PFSK-1 (cell line): ENCODE measurements around the gene EHBP1L1.

Source experiments
- FOXP2 ChIP-seq: optimal IDR thresholded peaks from 2 replicates; pipeline ENCODE3; 2011; ENCODE audit warnings: borderline replicate concordance, control low read depth, inconsistent platforms; ENCODE audit not compliant: insufficient read depth; ENCODE audit errors: extremely low read length, extremely low read depth
- POLR2AphosphoS5 ChIP-seq: IDR thresholded peaks from 2 replicates; pipeline ENCODE4 v1.6.1; 2012; ENCODE audit warnings: low read depth, mild to moderate bottlenecking, control low read depth, low read length, moderate library complexity
- SIN3A ChIP-seq: IDR thresholded peaks from 2 replicates; pipeline ENCODE4 v1.6.1; 2012; ENCODE audit warnings: mild to moderate bottlenecking, low read length, moderate library complexity, borderline replicate concordance; ENCODE audit not compliant: insufficient read depth
- TAF1 ChIP-seq: IDR thresholded peaks from 2 replicates; pipeline ENCODE4 v1.6.1; 2012; ENCODE audit warnings: low read length, control low read depth, borderline replicate concordance; ENCODE audit not compliant: insufficient read depth
- TF ChIP-seq, protein P1 (sequence below), 2 experiments: IDR thresholded peaks; 2 replicates each; pipeline versions ENCODE4 v1.6.1 to v1.8.0; 2011 to 2012; ENCODE audit warnings: low read depth in 2 of 2, low read length in 2 of 2, control low read depth in 1 of 2, inconsistent platforms in 1 of 2, mild to moderate bottlenecking in 1 of 2, moderate library complexity in 1 of 2; ENCODE audit not compliant: insufficient read depth in 1 of 2

EHBP1L1 gene

DNA sequence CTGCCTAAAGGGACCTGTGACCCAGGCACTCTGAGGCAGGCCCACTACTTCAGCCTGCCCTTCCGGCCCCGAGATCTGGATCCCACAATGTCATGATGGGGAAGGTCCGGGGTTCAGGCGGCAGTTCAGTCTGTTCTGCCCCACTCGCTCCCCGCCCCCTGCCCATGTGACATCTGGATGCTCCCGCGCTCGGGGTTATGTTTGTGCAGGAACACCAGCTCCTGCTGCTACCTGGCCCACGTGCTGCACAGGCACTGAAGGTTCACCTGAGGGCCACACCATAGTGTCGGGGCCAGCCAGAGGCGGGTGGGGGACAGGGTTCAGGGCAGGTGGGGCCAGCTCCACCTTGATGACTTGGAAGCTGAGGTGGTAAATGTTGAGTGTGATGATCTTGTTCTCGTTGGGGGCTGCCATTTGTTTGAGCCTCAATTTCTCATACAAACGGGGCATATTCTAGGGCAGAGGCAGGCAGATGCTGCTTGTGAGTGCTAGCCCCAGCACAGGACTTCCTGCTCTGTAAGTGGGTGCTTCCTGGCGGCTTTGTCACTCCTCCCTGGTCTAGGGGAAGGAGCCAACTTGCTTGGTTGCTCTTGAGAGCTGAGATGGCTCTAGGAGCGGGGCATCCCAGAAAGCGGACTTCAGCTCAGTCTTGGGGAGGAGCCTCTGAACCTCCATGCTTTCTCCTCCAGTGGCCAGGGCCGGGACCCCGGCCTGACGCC, 57.7 kb downstream of the EHBP1L1 start:
- TF ChIP-seq SIN3A (no peak), FOXP2 (no peak), TAF1 (no peak)

DNA sequence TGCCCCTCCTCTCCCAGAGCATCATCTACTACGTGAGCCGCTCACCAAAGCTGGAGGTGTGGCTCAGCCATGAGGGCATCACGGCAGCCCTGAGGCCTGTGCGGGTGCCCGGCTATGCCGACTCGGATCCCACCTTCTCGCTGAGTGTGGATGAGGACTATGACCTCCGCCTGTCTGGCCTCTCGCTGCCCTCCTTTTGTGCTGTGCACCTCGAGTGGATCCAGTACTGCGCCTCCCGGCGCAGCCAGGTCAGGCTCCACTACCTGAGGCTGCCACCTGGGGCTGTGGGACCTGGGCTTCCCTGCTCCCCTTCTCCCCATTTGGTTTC, 58.2 kb downstream of the EHBP1L1 start:
- TF ChIP-seq POLR2AphosphoS5 (no peak), TAF1 (no peak), FOXP2 (no peak), SIN3A (no peak)
- TF ChIP-seq, protein P1, sequence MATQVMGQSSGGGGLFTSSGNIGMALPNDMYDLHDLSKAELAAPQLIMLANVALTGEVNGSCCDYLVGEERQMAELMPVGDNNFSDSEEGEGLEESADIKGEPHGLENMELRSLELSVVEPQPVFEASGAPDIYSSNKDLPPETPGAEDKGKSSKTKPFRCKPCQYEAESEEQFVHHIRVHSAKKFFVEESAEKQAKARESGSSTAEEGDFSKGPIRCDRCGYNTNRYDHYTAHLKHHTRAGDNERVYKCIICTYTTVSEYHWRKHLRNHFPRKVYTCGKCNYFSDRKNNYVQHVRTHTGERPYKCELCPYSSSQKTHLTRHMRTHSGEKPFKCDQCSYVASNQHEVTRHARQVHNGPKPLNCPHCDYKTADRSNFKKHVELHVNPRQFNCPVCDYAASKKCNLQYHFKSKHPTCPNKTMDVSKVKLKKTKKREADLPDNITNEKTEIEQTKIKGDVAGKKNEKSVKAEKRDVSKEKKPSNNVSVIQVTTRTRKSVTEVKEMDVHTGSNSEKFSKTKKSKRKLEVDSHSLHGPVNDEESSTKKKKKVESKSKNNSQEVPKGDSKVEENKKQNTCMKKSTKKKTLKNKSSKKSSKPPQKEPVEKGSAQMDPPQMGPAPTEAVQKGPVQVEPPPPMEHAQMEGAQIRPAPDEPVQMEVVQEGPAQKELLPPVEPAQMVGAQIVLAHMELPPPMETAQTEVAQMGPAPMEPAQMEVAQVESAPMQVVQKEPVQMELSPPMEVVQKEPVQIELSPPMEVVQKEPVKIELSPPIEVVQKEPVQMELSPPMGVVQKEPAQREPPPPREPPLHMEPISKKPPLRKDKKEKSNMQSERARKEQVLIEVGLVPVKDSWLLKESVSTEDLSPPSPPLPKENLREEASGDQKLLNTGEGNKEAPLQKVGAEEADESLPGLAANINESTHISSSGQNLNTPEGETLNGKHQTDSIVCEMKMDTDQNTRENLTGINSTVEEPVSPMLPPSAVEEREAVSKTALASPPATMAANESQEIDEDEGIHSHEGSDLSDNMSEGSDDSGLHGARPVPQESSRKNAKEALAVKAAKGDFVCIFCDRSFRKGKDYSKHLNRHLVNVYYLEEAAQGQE (IDR thresholded peaks at IDR 0.05; ENCODE audit: insufficient read depth in 1 of 2, low read depth in 2 of 2, low read length in 2 of 2): no peak

DNA sequence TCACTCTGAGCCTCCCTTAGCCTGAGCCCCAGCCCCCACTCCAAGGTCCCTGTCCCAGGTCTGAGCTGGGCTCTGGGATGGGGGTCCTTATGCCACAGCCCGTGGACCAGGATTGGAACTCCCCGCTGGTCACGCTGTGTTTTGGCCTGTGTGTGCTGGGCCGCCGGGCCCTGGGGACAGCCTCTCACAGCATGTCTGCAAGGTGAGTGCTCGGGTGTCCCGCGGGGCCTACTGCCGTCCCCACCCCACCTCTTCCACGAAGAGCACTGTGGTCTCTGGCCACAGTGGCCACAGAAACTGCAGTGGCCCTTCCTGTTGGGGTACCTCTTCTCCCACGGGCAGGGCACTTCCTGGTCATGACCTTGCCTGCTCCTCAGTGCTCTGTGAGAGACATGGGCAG, 58.6 kb downstream of the EHBP1L1 start:
- TF ChIP-seq, protein P1 (IDR thresholded peaks at IDR 0.05; ENCODE audit: insufficient read depth in 1 of 2, low read depth in 2 of 2, low read length in 2 of 2): no peak
- no peak for TF ChIP-seq FOXP2
- no peak for TF ChIP-seq TAF1
- no peak for TF ChIP-seq SIN3A
- no peak for TF ChIP-seq POLR2AphosphoS5

DNA sequence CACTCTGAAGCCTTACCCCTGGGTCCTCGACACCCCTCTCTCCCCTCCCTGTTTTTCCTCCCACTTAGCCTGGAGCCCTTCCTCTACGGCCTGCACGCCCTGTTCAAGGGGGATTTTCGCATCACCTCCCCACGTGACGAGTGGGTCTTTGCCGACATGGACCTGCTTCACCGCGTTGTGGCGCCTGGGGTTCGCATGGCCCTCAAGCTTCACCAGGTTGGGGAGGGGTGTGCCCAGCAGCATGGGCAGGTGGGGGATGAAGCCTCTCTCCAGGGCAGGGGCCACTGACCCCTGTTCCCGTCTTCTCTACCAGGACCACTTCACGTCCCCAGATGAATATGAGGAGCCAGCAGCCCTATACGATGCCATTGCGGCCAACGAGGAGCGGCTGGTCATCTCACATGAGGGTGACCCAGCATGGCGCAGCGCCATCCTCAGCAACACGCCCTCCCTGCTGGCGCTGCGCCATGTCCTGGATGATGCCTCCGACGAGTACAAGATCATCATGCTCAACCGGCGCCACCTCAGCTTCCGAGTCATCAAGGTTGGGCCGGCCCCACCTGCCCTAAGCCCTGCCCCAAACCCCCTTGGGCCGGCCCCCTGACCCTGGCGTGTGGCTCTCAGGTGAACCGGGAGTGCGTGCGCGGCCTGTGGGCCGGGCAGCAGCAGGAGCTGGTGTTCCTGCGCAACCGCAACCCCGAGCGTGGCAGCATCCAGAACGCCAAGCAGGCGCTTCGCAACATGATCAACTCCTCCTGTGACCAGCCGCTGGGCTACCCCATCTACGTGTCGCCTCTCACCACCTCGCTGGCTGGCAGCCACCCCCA, 59.3 kb downstream of the EHBP1L1 start:
- TF ChIP-seq, protein P1 (IDR thresholded peaks at IDR 0.05; ENCODE audit: insufficient read depth in 1 of 2, low read depth in 2 of 2, low read length in 2 of 2): no peak
- TF ChIP-seq FOXP2 (no peak), TAF1 (no peak), SIN3A (no peak), POLR2AphosphoS5 (no peak)

DNA sequence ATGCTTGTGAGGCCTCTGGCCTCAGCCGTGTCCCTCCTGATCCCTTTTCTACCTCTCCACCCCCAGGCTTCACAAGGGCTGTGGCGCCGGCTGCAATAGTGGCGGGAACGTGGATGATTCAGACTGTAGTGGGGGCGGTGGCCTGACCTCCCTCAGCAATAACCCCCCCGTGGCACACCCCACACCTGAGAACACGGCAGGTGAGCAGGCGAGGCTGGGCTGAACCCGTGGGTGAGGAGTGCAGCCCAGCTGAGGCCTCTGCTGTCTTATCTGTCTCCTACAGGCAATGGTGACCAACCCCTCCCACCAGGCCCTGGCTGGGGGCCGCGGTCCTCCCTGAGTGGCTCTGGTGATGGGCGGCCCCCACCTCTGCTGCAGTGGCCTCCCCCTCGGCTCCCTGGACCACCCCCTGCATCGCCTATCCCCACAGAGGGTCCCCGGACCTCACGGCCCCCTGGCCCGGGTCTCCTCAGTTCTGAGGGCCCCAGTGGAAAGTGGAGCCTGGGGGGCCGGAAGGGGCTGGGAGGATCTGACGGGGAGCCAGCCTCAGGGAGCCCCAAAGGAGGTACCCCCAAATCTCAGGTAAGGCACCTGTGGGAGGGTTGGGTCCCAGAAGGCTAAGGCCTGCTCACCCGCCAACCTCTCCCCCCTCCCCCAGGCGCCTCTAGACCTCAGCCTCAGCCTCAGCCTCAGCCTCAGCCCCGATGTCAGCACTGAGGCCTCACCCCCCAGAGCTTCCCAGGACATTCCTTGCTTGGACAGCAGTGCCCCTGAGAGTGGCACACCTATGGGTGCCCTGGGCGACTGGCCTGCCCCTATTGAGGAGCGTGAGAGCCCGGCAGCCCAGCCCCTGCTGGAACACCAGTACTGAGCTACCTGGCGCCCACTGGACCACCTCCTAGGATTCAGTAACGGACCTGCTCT, 60.5 kb downstream of the EHBP1L1 start:
- TF ChIP-seq, protein P1 (IDR thresholded peaks at IDR 0.05; ENCODE audit: insufficient read depth in 1 of 2, low read depth in 2 of 2, low read length in 2 of 2): no peak
- TF ChIP-seq SIN3A: no peak
- TF ChIP-seq TAF1: no peak
- no peak for TF ChIP-seq POLR2AphosphoS5
- TF ChIP-seq FOXP2: no peak
